RPMI7951 (cell line): ENCODE measurements around the gene ICA1L. TPM values are rescaled to one million over a fixed set of nuclear protein-coding genes. Genes with fewer than 3 reads are reported as not detected.

Experiments used
- DNase-seq: peaks from one replicate; pipeline ENCODE4 v3.0.0-alpha.2; 2012; ENCODE audit warnings: low read depth
- total RNA-seq: library from RNA; depleted of rRNA; stranded (reverse); fragments of >200 nt; shearing (Covaris generic); gene quantifications from 2 replicates; pipeline ENCODE4 v1.2.3, GENCODE V29; 2014

The ICA1L gene
- total RNA-seq, 1 experiment from 2014 or later, result 2.4 TPM

GRCh38 chr2:202847693-202848524 is 23.7 kb downstream of the ICA1L start:
- no peak for DNase-seq

- no peak for DNase-seq
These were observed 26.9 kb downstream of the ICA1L start for GRCh38 chr2:202844656-202845055.

- no peak for DNase-seq
These were observed 28.9 kb downstream of the ICA1L start for GRCh38 chr2:202842690-202843089.

GRCh38 chr2:202841090-202841867 is 30.3 kb downstream of the ICA1L start:
- DNase-seq, result no peak

GRCh38 chr2:202831242-202832220 is 40.0 kb downstream of the ICA1L start:
- peak; percentile 82 for DNase-seq

- DNase-seq, result no peak
These were observed 46.7 kb downstream of the ICA1L start for GRCh38 chr2:202824901-202825300.

GRCh38 chr2:202822411-202822810 is 49.2 kb downstream of the ICA1L start:
- DNase-seq, result no peak

- DNase-seq, result no peak
These were observed 50.1 kb downstream of the ICA1L start for GRCh38 chr2:202821206-202822160.

- no peak for DNase-seq
These were observed 53.2 kb downstream of the ICA1L start for GRCh38 chr2:202818321-202818720.

- no peak for DNase-seq
These were observed 53.8 kb downstream of the ICA1L start for GRCh38 chr2:202817771-202818170.

- DNase-seq, result peak; percentile 13
These were observed 55.8 kb downstream of the ICA1L start for GRCh38 chr2:202815548-202816360.

GRCh38 chr2:202814226-202814625 is 57.3 kb downstream of the ICA1L start:
- no peak for DNase-seq

- no peak for DNase-seq
These were observed 58.2 kb downstream of the ICA1L start for GRCh38 chr2:202813387-202813786.

- DNase-seq, result no peak
These were observed 62.8 kb downstream of the ICA1L start for GRCh38 chr2:202808754-202809153.

GRCh38 chr2:202807431-202808138 is 64.0 kb downstream of the ICA1L start:
- DNase-seq, result peak; percentile 83

GRCh38 chr2:202805911-202806310 is 65.7 kb downstream of the ICA1L start:
- peak; percentile 50 for DNase-seq

GRCh38 chr2:202797944-202798343 is 73.6 kb downstream of the ICA1L start:
- DNase-seq, result no peak

GRCh38 chr2:202790676-202791075 is 80.9 kb downstream of the ICA1L start:
- DNase-seq, result peak; percentile 29

- DNase-seq, result no peak
These were observed 84.7 kb downstream of the ICA1L start for GRCh38 chr2:202786842-202787241.
